SU-DHL-6 (cell line): ENCODE results near the gene M6PR.

Experiments
- H2AFZ ChIP-seq: fragments of 200-600 bp; sonication (generic); 2 replicates; pipeline ENCODE4 v1.6.1; 2014; ENCODE audit warnings: low read depth, mild to moderate bottlenecking, moderate library complexity, mixed read lengths, antibody characterized with exemption, low read length; ENCODE audit not compliant: severe bottlenecking
- H3F3A ChIP-seq: fragments of 200-600 bp; shearing (Covaris generic); 2 replicates; pipeline ENCODE4 v1.6.0; 2016; ENCODE audit warnings: antibody characterized with exemption, mild to moderate bottlenecking; ENCODE audit not compliant: insufficient read depth
- H3K27ac ChIP-seq: fragments of 200-600 bp; sonication (generic); 2 replicates; pipeline ENCODE4 v1.5.1; 2016; ENCODE audit warnings: low read depth, mild to moderate bottlenecking, low read length, moderate library complexity, mixed read lengths
- H3K27me3 ChIP-seq: fragments of 200-600 bp; sonication (generic), shearing (Covaris generic); 2 replicates; pipeline ENCODE4 v1.6.0; 2014; ENCODE audit warnings: mild to moderate bottlenecking, low read length
- H3K36me3 ChIP-seq: fragments of 200-600 bp; sonication (generic); 2 replicates; pipeline ENCODE4 v1.6.1; 2014; ENCODE audit warnings: mild to moderate bottlenecking, low read length, mixed read lengths
- H3K4me2 ChIP-seq: fragments of 300-600, 200-600 bp; shearing (Covaris generic), sonication (generic); 2 replicates; pipeline ENCODE4 v1.6.0; 2014; ENCODE audit warnings: low read length, low read depth, mild to moderate bottlenecking; ENCODE audit not compliant: poor library complexity, severe bottlenecking
- H3K4me3 ChIP-seq: fragments of 200-600 bp; sonication (generic); 2 replicates; pipeline ENCODE4 v1.5.1; 2014; ENCODE audit warnings: antibody characterized with exemption, low read length, mild to moderate bottlenecking, mixed read lengths; ENCODE audit not compliant: insufficient read depth, poor library complexity, severe bottlenecking
- H3K79me2 ChIP-seq: fragments of 200-600 bp; sonication (generic); 2 replicates; pipeline ENCODE4 v1.6.1; 2014; ENCODE audit warnings: mild to moderate bottlenecking, low read length, moderate library complexity; ENCODE audit not compliant: insufficient read depth
- H3K9ac ChIP-seq: fragments of 200-600 bp; sonication (generic); 2 replicates; pipeline ENCODE4 v1.7.0; 2014; ENCODE audit warnings: mild to moderate bottlenecking, low read length
- H3K9me2 ChIP-seq: fragments of 200-600 bp; sonication (generic); replicated peaks from 2 replicates; pipeline ENCODE4 v1.6.1; 2014; ENCODE audit warnings: low read length; ENCODE audit not compliant: insufficient read depth
- H3K9me3 ChIP-seq: fragments of 200-600 bp; sonication (generic); 2 replicates; pipeline ENCODE4 v1.6.1; 2014; ENCODE audit warnings: low read length, mixed read lengths; ENCODE audit not compliant: insufficient read depth
- H4K20me1 ChIP-seq: fragments of 200-600 bp; sonication (generic); 2 replicates; pipeline ENCODE4 v1.6.1; 2014; ENCODE audit warnings: low read depth, mild to moderate bottlenecking, antibody characterized with exemption, low read length, moderate library complexity, mixed read lengths
- CTCF ChIP-seq: fragments of 200-600 bp; sonication (generic); IDR thresholded peaks from one replicate; pipeline ENCODE4 v1.5.1; 2017; ENCODE audit warnings: antibody characterized with exemption, mild to moderate bottlenecking, low read length, moderate library complexity; ENCODE audit not compliant: insufficient read depth, poor library complexity, severe bottlenecking
- EZH2phosphoT487 ChIP-seq: fragments of 200-600 bp; sonication (generic), shearing (Covaris generic); conservative IDR thresholded peaks from 2 replicates; pipeline ENCODE4 v1.6.1; 2018; ENCODE audit warnings: mild to moderate bottlenecking, antibody characterized with exemption, low read length, moderate library complexity, mixed read lengths

M6PR gene

GRCh38 chr12:8948701-8949341, 624 bp downstream of the M6PR start:
- Histone ChIP-seq H3K9me3 (0 out of 2 replicates have a peak, but pooled peaks cover 6% of the 10 kb centered on the region), H3K27me3 (no peaks in the 10 kb centered on the region), H2AFZ (peak overlapping the region; percentile 69), H3K79me2 (peaks cover 51% of the 10 kb centered on the region), H3K27ac (peak overlapping the region; percentile 86), H3K9ac (peak overlapping the region; percentile 80), H4K20me1 (no peaks in the 10 kb centered on the region; the same call in 1 of the 2 replicates), H3K4me2 (peak overlapping the region; percentile 96), H3K36me3 (peaks cover 7% of the 10 kb centered on the region; the same call in 1 of the 2 replicates), H3K9me2 (no peaks in the 10 kb centered on the region), H3K4me3 (peak overlapping the region; percentile 69), H3F3A (peaks cover 6% of the 10 kb centered on the region)
- TF ChIP-seq CTCF (no peak), EZH2phosphoT487 (no peak)

- H2AFZ ChIP-seq, result no peak overlapping the region
- H3K9me2 ChIP-seq, result no peaks in the 10 kb centered on the region
- H3K9me3 ChIP-seq, result 0 out of 2 replicates have a peak, but pooled peaks cover 2% of the 10 kb centered on the region
- TF ChIP-seq CTCF (no peak), EZH2phosphoT487 (no peak)
- peak overlapping the region; percentile 69 for H3K4me3 ChIP-seq
- peak overlapping the region; percentile 80; the same call in 1 of the 2 replicates for H3K9ac ChIP-seq
- peaks cover 6% of the 10 kb centered on the region for H3F3A ChIP-seq
- no peaks in the 10 kb centered on the region; the same call in 1 of the 2 replicates for H4K20me1 ChIP-seq
- H3K36me3 ChIP-seq, result peaks cover 3% of the 10 kb centered on the region; the same call in 1 of the 2 replicates
- H3K27me3 ChIP-seq, result no peaks in the 10 kb centered on the region
- H3K79me2 ChIP-seq, result peaks cover 51% of the 10 kb centered on the region
- H3K27ac ChIP-seq, result no peak overlapping the region
- peak overlapping the region; percentile 96 for H3K4me2 ChIP-seq
Measured at GRCh38 chr12:8947737-8948136, 1.7 kb downstream of the M6PR start.

GRCh38 chr12:8946733-8947132, 2.7 kb downstream of the M6PR start:
- peaks cover 51% of the 10 kb centered on the region for H3K79me2 ChIP-seq
- H3K27ac ChIP-seq, result no peak overlapping the region
- H3K9ac ChIP-seq, result no peak overlapping the region
- no peaks in the 10 kb centered on the region for H3K9me2 ChIP-seq
- no peaks in the 10 kb centered on the region; the same call in 1 of the 2 replicates for H4K20me1 ChIP-seq
- TF ChIP-seq EZH2phosphoT487, result no peak
- TF ChIP-seq CTCF, result no peak
- no peak overlapping the region for H3K4me3 ChIP-seq
- H3K36me3 ChIP-seq, result no peaks in the 10 kb centered on the region; the same call in 1 of the 2 replicates
- H3K4me2 ChIP-seq, result peak overlapping the region; percentile 96
- no peak overlapping the region for H2AFZ ChIP-seq
- H3F3A ChIP-seq, result peaks cover 6% of the 10 kb centered on the region
- H3K27me3 ChIP-seq, result no peaks in the 10 kb centered on the region
- H3K9me3 ChIP-seq, result no peaks in the 10 kb centered on the region
